H1 (cell line): ENCODE measurements around the gene SETD9. TPM values are rescaled to one million over a fixed set of nuclear protein-coding genes. Genes with fewer than 3 reads are reported as not detected.

ENCODE experiments used
- ATF2 ChIP-seq: IDR thresholded peaks from 2 replicates; pipeline ENCODE4 v1.6.1; 2012; ENCODE audit warnings: low read length, inconsistent platforms
- CHD2 ChIP-seq: IDR thresholded peaks from 2 replicates; pipeline ENCODE4 v1.6.1; 2012; ENCODE audit warnings: low read length, improper control_type of control experiment
- E2F6 ChIP-seq: IDR thresholded peaks from 2 replicates; pipeline ENCODE4 v1.6.1; 2012; ENCODE audit warnings: inconsistent platforms
- FOSL1 ChIP-seq: IDR thresholded peaks from 2 replicates; pipeline ENCODE4 v1.6.1; 2011; ENCODE audit warnings: mild to moderate bottlenecking, low read depth, low read length, moderate library complexity; ENCODE audit not compliant: insufficient read depth
- HDAC6 ChIP-seq: IDR thresholded peaks from one replicate; pipeline ENCODE4 v1.7.1; 2012; ENCODE audit warnings: low read depth, mild to moderate bottlenecking, inconsistent platforms, low read length, moderate library complexity
- POLR2A ChIP-seq, 2 experiments: IDR thresholded peaks; 1 replicate in 1 of 2; 2 replicates in 1 of 2; pipeline ENCODE4 v1.6.1; 2011; ENCODE audit warnings: low read depth in 2 of 2, low read length in 2 of 2, mild to moderate bottlenecking in 2 of 2; ENCODE audit errors: control extremely low read depth in 1 of 2
- SIX5 ChIP-seq: IDR thresholded peaks from 2 replicates; pipeline ENCODE4 v1.6.1; 2011; ENCODE audit warnings: mild to moderate bottlenecking, low read depth, low read length
- polyA plus RNA-seq, 7 experiments: library from polyadenylated mRNA; depleted of rRNA in 3 of 7; stranded (reverse) in 5 of 7; unstranded in 2 of 7; fragments of >200 nt in 5 of 7; fragments of 200-250 nt in 2 of 7; gene quantifications; 1 replicate in 5 of 7; 2 replicates in 1 of 7; 4 replicates in 1 of 7; pipeline versions ENCODE4 v1.2.1 to v1.2.3, GENCODE V29; 2011 to 2013; ENCODE audit warnings: missing spikeins in 2 of 7, mixed read lengths in 2 of 7
- total RNA-seq: library from RNA; stranded (reverse); fragmentation: NEBNext Ultra II Directional; extraction: Animal tissue kit (Norgen Biotek cat#: 25700); gene quantifications from 2 replicates; pipeline ENCODE4 v1.2.1, GENCODE V29; 2021

SETD9 gene
- total and polyA plus RNA-seq, 2 of the 8 experiments (the other 6 are each of a cell fraction or from before 2014, with no cell fraction given) = 4.5 to 11.9 TPM

DNA sequence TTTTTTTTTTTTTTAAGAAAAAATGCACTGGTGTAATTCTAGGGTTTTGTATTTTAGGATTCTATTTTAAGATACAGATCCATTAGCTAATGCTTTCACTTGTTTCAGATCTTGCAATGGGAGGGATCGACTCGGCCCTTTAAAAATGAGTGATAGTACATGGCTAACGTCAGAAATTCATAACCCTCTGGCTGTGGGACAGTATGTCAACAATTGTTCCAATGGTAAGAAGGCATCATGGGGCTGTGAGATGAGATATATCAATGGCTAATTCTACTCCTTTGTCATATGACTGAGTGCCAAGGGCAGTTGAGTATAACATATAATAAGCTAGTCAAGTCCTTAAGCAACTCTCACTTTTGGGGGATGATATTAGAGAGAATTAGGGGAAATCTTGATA is 4.4 kb downstream of the SETD9 start (continued):
- no peak for TF ChIP-seq E2F6
- TF ChIP-seq HDAC6 = no peak
- TF ChIP-seq CHD2 = no peak
- no peak for TF ChIP-seq POLR2A (IDR thresholded peaks at IDR 0.05; ENCODE audit: control extremely low read depth in 1 of 2, low read depth in 2 of 2, low read length in 2 of 2)
- no peak for TF ChIP-seq SIX5
- no peak for TF ChIP-seq FOSL1
- no peak for TF ChIP-seq ATF2
